Uterus (tissue), 4 donors: Measurements from ENCODE around the gene RASSF1. TPM values are rescaled to one million over a fixed set of nuclear protein-coding genes. Genes with fewer than 3 reads are reported as not detected.

ENCODE experiments used
- DNase-seq, 2 donors: peaks; one replicate each; pipeline ENCODE4 v3.0.0-alpha.2; 2019 to 2020
- H3K27ac ChIP-seq, 2 donors: fragments of 200-600 bp; sonication (generic); 1 replicate in 1 of 2; 2 replicates in 1 of 2; pipeline ENCODE4 v1.5.1; 2016 to 2018
- H3K27me3 ChIP-seq, 2 donors: fragments of 200-600 bp; sonication (generic); one replicate each; pipeline ENCODE4 v1.5.1; 2018 to 2019; ENCODE audit warnings: control low read depth in 1 of 2
- H3K36me3 ChIP-seq, 2 donors: fragments of 200-600 bp; sonication (generic); one replicate each; pipeline ENCODE4 v1.5.1; 2019; ENCODE audit warnings: control low read depth in 1 of 2
- H3K4me1 ChIP-seq, 2 donors: fragments of 200-600 bp; sonication (generic); one replicate each; pipeline ENCODE4 v1.5.1; 2018 to 2019; ENCODE audit warnings: control low read depth in 1 of 2
- H3K4me3 ChIP-seq, 2 donors: fragments of 200-600 bp; sonication (generic); 1 replicate in 1 of 2; 2 replicates in 1 of 2; pipeline ENCODE4 v1.5.1; 2018 to 2019; ENCODE audit warnings: mild to moderate bottlenecking in 1 of 2
- H3K9me3 ChIP-seq, 2 donors: fragments of 200-600 bp; sonication (generic); one replicate each; pipeline ENCODE4 v1.5.1; 2019; ENCODE audit warnings: control low read depth in 1 of 2
- CTCF ChIP-seq, 4 experiments: fragments of 200-600 bp in 2 of 4; fragments of 450-650 bp in 2 of 4; sonication (generic) in 2 of 4; IDR thresholded peaks; one replicate each; pipeline ENCODE4 v1.5.1; 2016 to 2019; ENCODE audit warnings: antibody characterized with exemption in 4 of 4, mild to moderate bottlenecking in 2 of 4, moderate library complexity in 1 of 4
- POLR2A ChIP-seq, 2 donors: fragments of 450-650 bp; IDR thresholded peaks; one replicate each; pipeline ENCODE4 v1.6.1; 2016; ENCODE audit warnings: antibody characterized with exemption in 2 of 2, mild to moderate bottlenecking in 1 of 2, moderate library complexity in 1 of 2
- intact Hi-C: fragments of 100-400 bp; cut with DNase I; formaldehyde crosslinking; loops from one replicate; pipeline ENCODE4 v1.15.1; 2023; ENCODE audit warnings: low total_unique reads
- total RNA-seq, 4 donors: library from RNA; depleted of rRNA in 3 of 4; stranded (reverse); fragments of >200 nt in 3 of 4; gene quantifications; one replicate each; pipeline versions ENCODE4 v1.1.0 to v1.2.4, GENCODE V29; 2014 to 2023
- donor health status: DM: yes; HTN: yes; CAD: no.

Gene RASSF1
- total RNA-seq, 4 donors from 2014 or later: 42.1 to 114 (median 44.6) TPM

- Histone ChIP-seq H3K9me3 (no peaks in the 10 kb centered on the region), H3K27me3 (no peaks in the 10 kb centered on the region), H3K27ac (no peak within 1 kb of the TSS), H3K4me3 (peak within 1 kb of the TSS; percentile 14 to 17), H3K36me3 (no peaks in the 10 kb centered on the region), H3K4me1 (peaks cover 0 to 19% of the 10 kb centered on the region in 2 donors)
- intact Hi-C loops: loop anchor here (2.0 kb wide), 1 partner anchor 197 kb away; no protein-coding TSS in a partner anchor
- peak; percentile 55 to 72 for DNase-seq
- TF ChIP-seq CTCF (IDR thresholded peaks at IDR 0.05) (no peak), POLR2A (IDR thresholded peaks at IDR 0.05) (no peak)
Observed at GRCh38 chr3:50345586-50346234, 5.1 kb upstream of the RASSF1 start, which contains the start of gene ZMYND10. Gene ZMYND10, minus strand, starts transcription at chr3:50345732. Its CDS starts 153 bp downstream, at chr3:50345579.

GRCh38 chr3:50345008-50345407, 4.4 kb upstream of the RASSF1 start:
- Histone ChIP-seq H3K9me3 (no peaks in the 10 kb centered on the region), H3K27me3 (no peaks in the 10 kb centered on the region), H3K36me3 (no peaks in the 10 kb centered on the region), H3K4me3 (no peak overlapping the region), H3K4me1 (peaks cover 0 to 19% of the 10 kb centered on the region in 2 donors), H3K27ac (no peak overlapping the region)
- no peak for DNase-seq
- intact Hi-C loops: no loop called here
- TF ChIP-seq POLR2A (IDR thresholded peaks at IDR 0.05) (no peak), CTCF (IDR thresholded peaks at IDR 0.05) (no peak)

- Histone ChIP-seq H3K9me3 (no peaks in the 10 kb centered on the region), H3K4me1 (peaks cover 0 to 19% of the 10 kb centered on the region in 2 donors), H3K4me3 (no peak overlapping the region), H3K27ac (no peak overlapping the region), H3K27me3 (no peaks in the 10 kb centered on the region), H3K36me3 (no peaks in the 10 kb centered on the region)
- intact Hi-C loops: no loop called here
- DNase-seq: no peak
- TF ChIP-seq POLR2A (IDR thresholded peaks at IDR 0.05) (no peak), CTCF (IDR thresholded peaks at IDR 0.05) (no peak)
Observed at GRCh38 chr3:50342813-50343633, 2.4 kb upstream of the RASSF1 start.

- Histone ChIP-seq H3K9me3 (no peaks in the 10 kb centered on the region), H3K4me1 (peaks cover 0 to 19% of the 10 kb centered on the region in 2 donors), H3K4me3 (no peak overlapping the region), H3K27ac (no peak overlapping the region), H3K36me3 (no peaks in the 10 kb centered on the region), H3K27me3 (no peaks in the 10 kb centered on the region)
- DNase-seq: no peak
- no peak for TF ChIP-seq POLR2A (IDR thresholded peaks at IDR 0.05)
- TF ChIP-seq CTCF (IDR thresholded peaks at IDR 0.05): no peak
- intact Hi-C loops: no loop called here
Observed at GRCh38 chr3:50341996-50342650, 1.5 kb upstream of the RASSF1 start.
